Immature natural killer cell (primary cell): ENCODE measurements around the gene RNF41. TPM values are rescaled to one million over a fixed set of nuclear protein-coding genes. Genes with fewer than 3 reads are reported as not detected.

Source experiments
- DNase-seq, 3 donors: peaks; one replicate each; pipeline ENCODE4 v3.0.0; 2022; ENCODE audit warnings: mixed read lengths in 1 of 3
- H3K27ac Mint-ChIP-seq, 6 donors: one replicate each; pipeline ENCODE4 v1.8.0; 2020; ENCODE audit warnings: mixed read lengths in 6 of 6, mild to moderate bottlenecking in 5 of 6, inconsistent platforms in 4 of 6, moderate library complexity in 3 of 6
- H3K27me3 Mint-ChIP-seq, 3 donors: one replicate each; pipeline ENCODE4 v1.8.0; 2020 to 2021; ENCODE audit warnings: low read depth in 3 of 3, mild to moderate bottlenecking in 3 of 3, mixed read lengths in 3 of 3, moderate library complexity in 3 of 3, inconsistent platforms in 1 of 3
- H3K36me3 Mint-ChIP-seq, 3 donors: one replicate each; pipeline ENCODE4 v1.8.0; 2020; ENCODE audit warnings: mixed read lengths in 3 of 3, inconsistent platforms in 2 of 3, mild to moderate bottlenecking in 2 of 3
- H3K4me1 Mint-ChIP-seq, 2 donors: one replicate each; pipeline ENCODE4 v1.8.0; 2020; ENCODE audit warnings: inconsistent platforms in 2 of 2, mild to moderate bottlenecking in 2 of 2, mixed read lengths in 2 of 2, moderate library complexity in 1 of 2
- H3K4me3 Mint-ChIP-seq, 5 donors: one replicate each; pipeline ENCODE4 v1.8.0; 2020; ENCODE audit warnings: mild to moderate bottlenecking in 5 of 5, mixed read lengths in 5 of 5, inconsistent platforms in 3 of 5, moderate library complexity in 3 of 5
- H3K9me3 Mint-ChIP-seq, 6 donors: one replicate each; pipeline ENCODE4 v1.8.0; 2020; ENCODE audit warnings: mild to moderate bottlenecking in 6 of 6, mixed read lengths in 6 of 6, inconsistent platforms in 4 of 6, moderate library complexity in 3 of 6
- polyA plus RNA-seq, 3 donors: library from polyadenylated mRNA; unstranded; fragments of 300-500 nt; fragmentation: Illumina TruSeq; gene quantifications; one replicate each; pipeline ENCODE4 v1.2.3, GENCODE V29; 2021

RNF41 gene
- polyA plus RNA-seq, 3 donors from 2014 or later: 49.0 to 55.1 (median 49.3) TPM

DNA sequence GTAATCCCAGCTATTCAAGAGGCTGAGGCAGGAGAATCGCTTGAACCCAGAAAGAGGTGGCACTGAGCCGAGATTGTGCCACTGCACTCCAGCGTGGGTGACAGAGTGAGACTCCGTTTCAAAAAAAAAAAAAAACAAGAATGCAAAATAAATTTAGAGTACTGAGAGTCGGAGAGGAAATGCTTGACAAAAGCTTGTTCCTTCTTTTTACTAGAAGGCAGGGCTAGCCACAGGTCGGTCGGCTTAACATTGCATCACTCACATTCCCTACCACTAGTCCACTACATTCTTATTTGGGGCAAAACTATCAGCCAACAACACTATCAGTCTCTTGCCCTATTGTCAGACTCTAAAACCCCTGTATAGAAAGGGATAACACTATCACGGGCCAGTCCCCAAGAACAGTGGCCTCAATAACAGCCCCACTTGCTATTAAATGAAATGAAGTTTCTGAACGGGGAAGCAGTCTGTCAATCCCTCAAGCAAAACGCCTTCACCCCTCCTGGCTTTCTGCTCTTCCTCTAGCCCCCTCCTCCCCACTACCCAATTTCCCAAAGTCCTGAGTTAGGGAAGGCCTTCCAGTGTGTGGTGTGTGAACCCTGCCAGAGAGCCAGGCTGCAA lies 1.0 kb downstream of the RNF41 start:
- DNase-seq: no peak
- H3K36me3 Mint-ChIP-seq: peaks cover 0 to 6% (median 4%) of the 10 kb centered on the region in 3 donors
- H3K4me1 Mint-ChIP-seq: peaks cover 50 to 57% of the 10 kb centered on the region in 2 donors
- H3K4me3 Mint-ChIP-seq: peak overlapping the region; percentile 93 to 99 (median 96)
- no peaks in the 10 kb centered on the region for H3K9me3 Mint-ChIP-seq
- peaks cover 0 to 11% (median 6%) of the 10 kb centered on the region in 3 donors for H3K27me3 Mint-ChIP-seq
- peak overlapping the region; percentile 99 to 100 (median 100) for H3K27ac Mint-ChIP-seq

DNA sequence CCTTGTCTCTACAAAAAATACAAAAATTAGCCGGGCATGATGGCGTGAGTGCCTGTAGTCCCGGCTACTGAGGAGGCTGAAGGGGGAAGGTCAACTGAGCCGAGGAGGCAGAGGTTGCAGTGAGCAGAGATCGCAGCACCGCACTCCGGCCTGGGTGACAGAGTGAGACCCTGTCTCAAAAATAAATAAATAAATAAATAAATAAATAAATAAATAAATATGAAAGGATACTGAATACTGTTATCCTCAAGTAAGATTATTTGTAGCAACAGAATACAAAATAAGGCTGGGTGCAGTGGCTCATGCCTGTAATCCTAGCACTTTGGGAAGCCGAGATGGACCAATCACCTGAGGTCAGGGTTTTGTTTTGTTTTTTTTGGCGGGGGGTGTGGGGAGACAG lies 1.9 kb downstream of the RNF41 start:
- Mint-ChIP-seq H3K27me3 (peaks cover 0 to 11% (median 8%) of the 10 kb centered on the region in 3 donors), H3K36me3 (peaks cover 5 to 11% (median 9%) of the 10 kb centered on the region in 3 donors), H3K4me1 (peaks cover 41 to 52% of the 10 kb centered on the region in 2 donors), H3K9me3 (no peaks in the 10 kb centered on the region), H3K27ac (peak overlapping the region in 4 of 6 donors; percentile 45 to 99 (median 64)), H3K4me3 (peak overlapping the region in 4 of 5 donors; percentile 46 to 72 (median 50))
- no peak for DNase-seq

DNA sequence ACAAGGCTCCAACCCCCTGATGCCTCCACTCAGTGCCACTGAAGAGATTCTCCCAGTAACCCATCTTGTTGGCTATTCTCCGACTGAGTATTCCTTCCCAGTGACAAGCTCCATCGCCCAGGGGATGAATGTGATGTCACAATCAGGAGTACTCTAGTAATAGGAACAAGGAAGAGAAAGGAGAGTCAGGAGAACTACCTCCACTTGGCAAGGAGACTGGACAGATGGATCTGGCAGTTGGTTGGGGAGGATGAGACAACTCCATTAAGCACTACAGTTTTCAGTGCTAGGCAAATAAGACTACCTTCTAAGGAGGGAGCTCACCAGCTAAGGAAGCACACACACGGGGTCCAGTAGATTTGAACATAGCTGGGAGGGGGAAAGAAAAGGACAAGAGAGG lies 5.3 kb downstream of the RNF41 start:
- peaks cover 21 to 26% (median 24%) of the 10 kb centered on the region in 3 donors for H3K36me3 Mint-ChIP-seq
- no peak overlapping the region for H3K4me3 Mint-ChIP-seq

GRCh38 chr12:56213878-56214277 lies 7.8 kb downstream of the RNF41 start:
- Mint-ChIP-seq H3K36me3 (peaks cover 27 to 40% (median 27%) of the 10 kb centered on the region in 3 donors), H3K4me3 (no peak overlapping the region), H3K27ac (peak overlapping the region in 3 of 6 donors; percentile 21 to 62 (median 34)), H3K27me3 (peaks cover 0 to 2% (median 0%) of the 10 kb centered on the region in 3 donors), H3K4me1 (peaks cover 0 to 12% of the 10 kb centered on the region in 2 donors), H3K9me3 (no peaks in the 10 kb centered on the region)
- no peak for DNase-seq

More for the DNA sequence above, 5.3 kb downstream of the RNF41 start:
- Mint-ChIP-seq H3K9me3 (no peaks in the 10 kb centered on the region), H3K4me1 (peaks cover 10 to 25% of the 10 kb centered on the region in 2 donors), H3K27ac (peak overlapping the region in 2 of 6 donors; percentile 43 to 73), H3K27me3 (peaks cover 0 to 3% (median 0%) of the 10 kb centered on the region in 3 donors)
- no peak for DNase-seq

DNA sequence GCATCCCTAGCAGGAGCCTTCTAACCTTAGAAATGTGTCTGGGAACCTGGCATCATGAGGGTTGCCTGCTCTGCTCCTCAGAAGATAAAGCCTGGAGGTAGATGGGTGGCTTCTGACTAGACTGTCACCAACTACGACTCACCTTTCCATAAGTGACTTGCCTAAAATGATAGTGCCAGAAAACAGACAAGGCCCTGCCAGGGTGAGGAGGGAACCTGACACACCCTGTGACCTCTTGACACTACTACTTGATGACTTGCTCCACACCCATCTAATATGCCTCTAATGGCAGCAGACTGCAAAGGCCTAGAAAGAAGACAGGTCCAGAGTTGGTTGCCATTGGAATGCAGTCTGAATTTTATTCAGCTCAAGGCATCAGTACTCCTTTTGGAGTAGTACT lies 9.4 kb downstream of the RNF41 start:
- Mint-ChIP-seq H3K4me1 (peaks cover 0 to 12% of the 10 kb centered on the region in 2 donors), H3K27me3 (peaks cover 0 to 2% (median 0%) of the 10 kb centered on the region in 3 donors), H3K9me3 (no peaks in the 10 kb centered on the region), H3K27ac (no peak overlapping the region), H3K4me3 (no peak overlapping the region), H3K36me3 (peaks cover 30 to 50% (median 32%) of the 10 kb centered on the region in 3 donors)
- DNase-seq: no peak

- no peak overlapping the region for H3K27ac Mint-ChIP-seq
- DNase-seq: no peak
- H3K4me3 Mint-ChIP-seq: no peak overlapping the region
- H3K9me3 Mint-ChIP-seq: no peaks in the 10 kb centered on the region
- no peaks in the 10 kb centered on the region for H3K27me3 Mint-ChIP-seq
- H3K36me3 Mint-ChIP-seq: peaks cover 19 to 42% (median 31%) of the 10 kb centered on the region in 3 donors
- H3K4me1 Mint-ChIP-seq: no peaks in the 10 kb centered on the region
Measured at GRCh38 chr12:56208006-56208405, 13.7 kb downstream of the RNF41 start.

DNA sequence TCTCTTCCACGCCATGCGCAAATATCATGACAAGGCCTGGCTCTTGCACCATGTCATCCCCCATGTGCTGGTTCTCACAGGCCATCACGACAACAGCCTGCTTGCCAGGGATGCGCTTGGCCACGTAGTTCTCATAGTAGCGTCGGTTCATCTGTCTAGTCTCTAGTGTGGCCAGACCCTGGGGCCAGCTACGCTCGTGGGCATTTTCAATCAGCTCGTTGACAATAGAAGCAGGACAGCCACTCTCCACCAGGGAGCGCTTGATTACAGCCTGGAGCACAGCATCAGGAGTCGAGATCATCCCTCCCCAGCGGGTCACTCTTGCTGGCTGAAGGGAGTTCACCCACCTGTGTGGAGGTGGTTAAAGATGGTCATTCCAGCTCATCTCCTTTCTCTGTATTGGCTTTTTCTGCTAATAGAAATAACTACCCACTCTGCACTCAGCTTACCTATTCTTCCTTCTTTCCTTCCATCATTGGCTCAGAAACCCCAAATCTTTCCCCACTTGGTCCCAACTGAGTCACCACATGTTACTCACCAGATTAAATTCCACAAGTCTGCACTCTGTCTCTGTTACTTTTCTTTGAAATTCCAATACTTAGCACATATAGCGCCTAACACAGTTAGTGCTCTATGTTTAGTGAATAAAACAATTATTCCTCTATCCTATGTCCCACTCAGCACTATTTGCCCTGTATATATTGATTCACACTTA lies 15.1 kb downstream of the RNF41 start:
- H3K4me3 Mint-ChIP-seq: no peak overlapping the region
- H3K36me3 Mint-ChIP-seq: peaks cover 13 to 34% (median 23%) of the 10 kb centered on the region in 3 donors
- H3K4me1 Mint-ChIP-seq: peaks cover 0 to 5% of the 10 kb centered on the region in 2 donors
- no peaks in the 10 kb centered on the region for H3K9me3 Mint-ChIP-seq
- peak overlapping the region in 3 of 6 donors; percentile 25 to 53 (median 31) for H3K27ac Mint-ChIP-seq
- no peaks in the 10 kb centered on the region for H3K27me3 Mint-ChIP-seq
- peak in 1 of 3 donors; percentile 29 for DNase-seq

DNA sequence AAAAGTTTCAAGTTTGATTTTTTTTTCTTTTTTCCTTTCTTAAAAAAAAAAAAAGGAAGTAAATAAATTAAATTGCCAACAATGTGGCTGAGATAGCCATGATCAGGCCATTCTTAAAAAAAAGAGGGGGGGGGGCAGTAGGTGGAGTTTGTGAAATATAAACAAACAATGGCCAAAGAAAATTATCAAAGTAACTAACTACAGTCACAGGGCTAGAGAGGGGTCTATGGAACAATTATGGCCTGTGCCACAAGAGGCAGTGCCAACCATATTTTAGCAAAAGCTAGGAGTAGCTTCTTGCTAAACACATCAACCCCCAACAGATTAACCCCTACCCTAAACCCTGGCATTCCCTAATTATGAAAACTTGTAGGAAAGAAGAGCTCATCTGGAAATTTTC lies 16.3 kb downstream of the RNF41 start:
- H3K4me1 Mint-ChIP-seq: peaks cover 0 to 5% of the 10 kb centered on the region in 2 donors
- H3K36me3 Mint-ChIP-seq: peaks cover 10 to 28% (median 19%) of the 10 kb centered on the region in 3 donors
- no peaks in the 10 kb centered on the region for H3K9me3 Mint-ChIP-seq
- H3K27me3 Mint-ChIP-seq: no peaks in the 10 kb centered on the region
- no peak for DNase-seq
- no peak overlapping the region for H3K4me3 Mint-ChIP-seq
- H3K27ac Mint-ChIP-seq: peak overlapping the region in 1 of 6 donors; percentile 28

DNA sequence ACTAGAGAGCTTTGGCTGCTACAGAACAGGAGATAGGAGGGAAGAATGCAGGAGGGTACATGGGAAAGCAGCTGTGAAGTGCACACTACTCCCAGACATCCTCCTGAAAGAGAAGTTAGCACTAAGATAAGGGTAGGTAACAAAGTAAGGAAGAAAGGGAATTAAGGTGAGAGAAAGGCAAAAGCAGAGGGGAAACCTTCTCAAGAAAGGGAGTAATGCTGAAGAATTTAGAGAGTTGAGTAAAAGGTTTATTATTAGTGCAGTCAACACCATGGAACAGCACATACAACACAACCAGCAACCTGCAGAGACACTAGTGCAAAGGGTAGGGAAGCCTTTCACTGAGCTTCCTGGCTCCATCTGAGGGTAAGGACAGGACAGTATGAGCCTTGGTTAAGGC lies 17.4 kb downstream of the RNF41 start:
- Mint-ChIP-seq H3K36me3 (peaks cover 10 to 20% (median 16%) of the 10 kb centered on the region in 3 donors), H3K4me1 (peaks cover 0 to 5% of the 10 kb centered on the region in 2 donors), H3K27ac (peak overlapping the region in 2 of 6 donors; percentile 70 to 73), H3K27me3 (no peaks in the 10 kb centered on the region), H3K4me3 (no peak overlapping the region), H3K9me3 (no peaks in the 10 kb centered on the region)
- no peak for DNase-seq

GRCh38 chr12:56202838-56203237 lies 18.9 kb downstream of the RNF41 start:
- Mint-ChIP-seq H3K36me3 (peaks cover 10 to 16% (median 15%) of the 10 kb centered on the region in 3 donors), H3K27me3 (peaks cover 0 to 1% (median 0%) of the 10 kb centered on the region in 3 donors), H3K4me1 (peaks cover 0 to 5% of the 10 kb centered on the region in 2 donors), H3K4me3 (no peak overlapping the region), H3K9me3 (no peaks in the 10 kb centered on the region), H3K27ac (peak overlapping the region in 3 of 6 donors; percentile 1 to 37 (median 20))
- DNase-seq: no peak

DNA sequence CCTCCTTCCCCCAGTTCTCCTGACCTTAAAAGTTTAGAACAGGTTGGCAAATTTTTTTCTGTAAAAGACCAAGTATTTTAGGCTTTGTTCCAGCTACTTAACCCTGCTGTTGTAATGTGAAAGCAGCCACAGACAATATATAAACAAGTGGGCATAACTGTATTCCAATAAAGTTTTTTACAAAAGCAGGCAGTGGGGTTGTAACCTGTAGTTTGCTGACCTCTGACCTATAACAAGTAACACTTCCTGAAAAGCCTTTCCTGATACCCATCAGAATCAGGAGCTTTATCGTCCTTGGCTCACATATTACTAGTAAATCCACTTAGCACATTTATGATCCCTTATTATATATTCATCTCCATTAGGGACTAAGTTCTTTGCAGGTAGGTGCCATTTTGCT lies 19.4 kb downstream of the RNF41 start:
- no peak for DNase-seq
- Mint-ChIP-seq H3K4me1 (peaks cover 0 to 5% of the 10 kb centered on the region in 2 donors), H3K36me3 (peaks cover 5 to 13% (median 10%) of the 10 kb centered on the region in 3 donors), H3K9me3 (no peaks in the 10 kb centered on the region), H3K4me3 (no peak overlapping the region), H3K27me3 (peaks cover 0 to 1% (median 0%) of the 10 kb centered on the region in 3 donors), H3K27ac (peak overlapping the region in 3 of 6 donors; percentile 1 to 57 (median 20))

DNA sequence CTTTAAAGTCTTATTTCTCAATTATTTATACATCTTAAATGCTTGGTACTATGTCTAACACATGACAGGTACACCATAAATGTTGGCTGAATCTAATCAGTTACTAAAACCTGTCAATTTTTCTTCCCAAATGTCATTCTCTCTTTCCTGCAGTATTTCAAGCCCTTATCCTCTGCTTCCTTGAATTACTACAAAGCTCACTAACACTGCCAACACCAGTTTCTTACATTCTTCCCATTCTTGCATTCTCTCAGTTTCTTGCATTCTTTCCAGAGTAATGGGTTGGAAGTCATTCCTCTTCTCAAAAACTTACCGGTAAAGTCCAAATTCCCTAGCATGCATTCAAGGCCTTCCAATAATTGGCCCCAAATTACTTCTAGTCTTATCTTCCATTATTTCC lies 22.9 kb downstream of the RNF41 start:
- H3K4me3 Mint-ChIP-seq: no peak overlapping the region
- H3K27me3 Mint-ChIP-seq: peaks cover 0 to 1% (median 0%) of the 10 kb centered on the region in 3 donors
- peaks cover 0 to 4% (median 0%) of the 10 kb centered on the region in 3 donors for H3K36me3 Mint-ChIP-seq
- H3K9me3 Mint-ChIP-seq: no peaks in the 10 kb centered on the region
- peak overlapping the region in 1 of 6 donors; percentile 17 for H3K27ac Mint-ChIP-seq
- peaks cover 0 to 5% of the 10 kb centered on the region in 2 donors for H3K4me1 Mint-ChIP-seq
- DNase-seq: no peak

GRCh38 chr12:56197921-56198635 lies 23.6 kb downstream of the RNF41 start:
- H3K27ac Mint-ChIP-seq: peak overlapping the region in 1 of 6 donors; percentile 5
- no peaks in the 10 kb centered on the region for H3K9me3 Mint-ChIP-seq
- peaks cover 0 to 4% (median 0%) of the 10 kb centered on the region in 3 donors for H3K36me3 Mint-ChIP-seq
- peaks cover 3 to 10% of the 10 kb centered on the region in 2 donors for H3K4me1 Mint-ChIP-seq
- no peak for DNase-seq
- peaks cover 0 to 3% (median 0%) of the 10 kb centered on the region in 3 donors for H3K27me3 Mint-ChIP-seq
- H3K4me3 Mint-ChIP-seq: no peak overlapping the region
